ENCODE results near the gene MBD3.

Gene MBD3

GRCh38 chr19:1611353-1611752 lies 18.7 kb upstream of the MBD3 start (continued):
- TF ChIP-seq CSRNP3 (CRISPR knock-in tag; IDR thresholded peaks at IDR 0.05): no peak

- no peak for TF ChIP-seq CSRNP3 (CRISPR knock-in tag; IDR thresholded peaks at IDR 0.05)
- no peak for ATAC-seq
Measured at GRCh38 chr19:1610579-1610978, 17.9 kb upstream of the MBD3 start.

- ATAC-seq: no peak
- TF ChIP-seq PPARA (CRISPR knock-in tag; IDR thresholded peaks at IDR 0.05; ENCODE audit: borderline replicate concordance): no peak
- no peak for TF ChIP-seq ZNF8 (CRISPR knock-in tag; IDR thresholded peaks at IDR 0.05)
Measured at GRCh38 chr19:1609680-1610474, 17.2 kb upstream of the MBD3 start.

- ATAC-seq: no peak
- TF ChIP-seq TCF4 (CRISPR knock-in tag; IDR thresholded peaks at IDR 0.05; ENCODE audit: borderline replicate concordance) (no peak), TOX (CRISPR knock-in tag; IDR thresholded peaks at IDR 0.05; ENCODE audit: borderline replicate concordance) (no peak), SNAI2 (CRISPR knock-in tag; IDR thresholded peaks at IDR 0.05) (no peak), ARNTL (CRISPR knock-in tag; IDR thresholded peaks at IDR 0.05; ENCODE audit: borderline replicate concordance, low read depth) (no peak), PATZ1 (CRISPR knock-in tag; IDR thresholded peaks at IDR 0.05; ENCODE audit: borderline replicate concordance) (no peak), ESRRG (CRISPR knock-in tag; IDR thresholded peaks at IDR 0.05) (no peak), ZFP30 (CRISPR knock-in tag; IDR thresholded peaks at IDR 0.05) (no peak), ZC3H10 (CRISPR knock-in tag; IDR thresholded peaks at IDR 0.05) (no peak), POU6F1 (CRISPR knock-in tag; IDR thresholded peaks at IDR 0.05; ENCODE audit: borderline replicate concordance, low read depth) (no peak), ZNF8 (CRISPR knock-in tag; IDR thresholded peaks at IDR 0.05) (no peak)
Measured at GRCh38 chr19:1609103-1609396, 16.4 kb upstream of the MBD3 start.

- ATAC-seq: no peak
- TF ChIP-seq ZFP3 (CRISPR knock-in tag; IDR thresholded peaks at IDR 0.05) (no peak), ZFP30 (CRISPR knock-in tag; IDR thresholded peaks at IDR 0.05) (no peak), GLIS3 (CRISPR knock-in tag; IDR thresholded peaks at IDR 0.05) (no peak), PPARA (CRISPR knock-in tag; IDR thresholded peaks at IDR 0.05; ENCODE audit: borderline replicate concordance) (no peak), POU6F1 (CRISPR knock-in tag; IDR thresholded peaks at IDR 0.05; ENCODE audit: borderline replicate concordance, low read depth) (no peak), TCF4 (CRISPR knock-in tag; IDR thresholded peaks at IDR 0.05; ENCODE audit: borderline replicate concordance) (no peak), PATZ1 (CRISPR knock-in tag; IDR thresholded peaks at IDR 0.05; ENCODE audit: borderline replicate concordance) (no peak), CREB5 (CRISPR knock-in tag; IDR thresholded peaks at IDR 0.05; ENCODE audit: low read depth) (no peak), OSR1 (CRISPR knock-in tag; IDR thresholded peaks at IDR 0.05) (no peak), RARB (CRISPR knock-in tag; IDR thresholded peaks at IDR 0.05) (no peak), ZNF8 (CRISPR knock-in tag; IDR thresholded peaks at IDR 0.05) (no peak), CSDC2 (CRISPR knock-in tag; IDR thresholded peaks at IDR 0.05) (no peak), ZC3H10 (CRISPR knock-in tag; IDR thresholded peaks at IDR 0.05) (no peak), ESRRG (CRISPR knock-in tag; IDR thresholded peaks at IDR 0.05) (no peak), BACH2 (CRISPR knock-in tag; IDR thresholded peaks at IDR 0.05; ENCODE audit: borderline replicate concordance) (no peak)
Measured at GRCh38 chr19:1608359-1609102, 15.9 kb upstream of the MBD3 start.
